KOPT-K1 (cell line): ENCODE results near the gene TNS1.

Source experiments
- H3K27ac ChIP-seq: fragments of 200-600 bp; sonication (generic); 2 replicates; pipeline ENCODE4 v1.5.1; 2016; ENCODE audit warnings: antibody characterized with exemption, mild to moderate bottlenecking, low read depth, low read length; ENCODE audit not compliant: poor library complexity, severe bottlenecking
- H3K36me3 ChIP-seq: fragments of 200-600 bp; sonication (generic); 2 replicates; pipeline ENCODE4 v1.5.1; 2017; ENCODE audit warnings: antibody characterized with exemption, mild to moderate bottlenecking, low read length, moderate library complexity; ENCODE audit not compliant: insufficient read depth
- H3K9me3 ChIP-seq: fragments of 200-600 bp; sonication (generic); 2 replicates; pipeline ENCODE4 v1.5.1; 2017; ENCODE audit warnings: antibody characterized with exemption, low read length, mild to moderate bottlenecking; ENCODE audit not compliant: insufficient read depth, poor library complexity, severe bottlenecking

Gene TNS1

GRCh38 chr2:217866457-217866856, 136.3 kb downstream of the TNS1 start:
- H3K27ac ChIP-seq = no peak overlapping the region
- no peaks in the 10 kb centered on the region for H3K9me3 ChIP-seq
- no peaks in the 10 kb centered on the region for H3K36me3 ChIP-seq

DNA sequence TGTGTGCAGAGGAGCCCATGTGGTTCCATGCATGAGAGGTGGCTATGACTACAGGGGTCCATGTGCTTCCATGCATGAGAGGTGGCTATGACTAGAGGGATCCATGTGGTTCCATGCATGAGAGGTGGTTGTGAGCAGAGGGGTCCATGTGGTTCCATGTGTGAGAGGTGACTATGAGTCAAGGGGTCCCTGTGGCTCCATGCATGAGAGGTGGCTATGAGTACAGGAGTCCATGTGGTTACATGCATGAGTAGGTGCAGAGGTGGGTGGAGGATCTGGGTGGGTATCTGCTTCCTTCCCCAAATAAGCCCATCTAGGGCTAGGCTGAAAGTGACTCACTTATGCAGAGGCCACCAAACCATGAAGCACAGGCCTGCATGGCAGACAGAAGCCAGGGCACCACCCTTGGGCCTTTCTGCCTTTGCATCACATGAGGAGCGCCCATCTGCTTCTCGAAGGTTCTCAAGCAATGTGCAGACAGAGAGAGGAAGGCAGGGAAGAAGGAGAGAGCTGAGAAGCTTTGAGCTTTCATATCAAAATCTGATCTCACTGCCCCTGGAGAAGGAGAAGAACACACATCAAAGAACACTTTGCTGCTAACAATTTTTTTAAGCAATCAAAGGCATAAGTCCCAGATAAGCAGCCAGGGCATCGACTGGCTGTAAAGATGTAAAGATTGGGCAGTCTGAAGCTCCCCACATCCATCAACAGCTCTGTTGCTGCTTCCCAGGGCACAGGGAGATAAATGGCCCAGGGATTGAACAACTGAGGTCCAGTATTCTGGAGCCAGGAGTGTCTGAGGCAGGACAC, 137.6 kb downstream of the TNS1 start:
- no peaks in the 10 kb centered on the region for H3K36me3 ChIP-seq
- H3K27ac ChIP-seq = no peak overlapping the region
- no peaks in the 10 kb centered on the region for H3K9me3 ChIP-seq

DNA sequence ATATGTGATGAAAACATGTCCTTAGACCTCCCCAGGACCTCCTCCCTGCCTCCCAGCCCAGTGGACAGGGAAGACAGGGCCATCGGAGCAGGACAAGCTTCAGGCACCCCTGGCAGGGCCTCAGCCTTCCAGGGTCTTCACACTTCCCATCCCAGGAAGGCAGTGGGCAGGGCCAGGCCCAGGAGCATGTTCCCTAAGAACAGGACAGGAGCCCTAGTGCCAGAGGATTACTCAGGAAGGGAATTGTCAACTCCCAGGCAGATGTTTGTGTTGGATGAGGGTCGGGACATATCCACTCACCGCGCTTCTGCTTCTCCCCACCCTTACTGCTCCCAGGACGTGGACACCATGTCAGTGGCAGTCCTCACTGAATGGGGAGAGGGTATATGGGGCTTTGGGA, 138.9 kb downstream of the TNS1 start:
- no peak overlapping the region for H3K27ac ChIP-seq
- no peaks in the 10 kb centered on the region for H3K36me3 ChIP-seq
- no peaks in the 10 kb centered on the region for H3K9me3 ChIP-seq

- Histone ChIP-seq H3K27ac (no peak overlapping the region), H3K9me3 (no peaks in the 10 kb centered on the region), H3K36me3 (no peaks in the 10 kb centered on the region)
Observed at GRCh38 chr2:217861334-217861877, 141.4 kb downstream of the TNS1 start.

DNA sequence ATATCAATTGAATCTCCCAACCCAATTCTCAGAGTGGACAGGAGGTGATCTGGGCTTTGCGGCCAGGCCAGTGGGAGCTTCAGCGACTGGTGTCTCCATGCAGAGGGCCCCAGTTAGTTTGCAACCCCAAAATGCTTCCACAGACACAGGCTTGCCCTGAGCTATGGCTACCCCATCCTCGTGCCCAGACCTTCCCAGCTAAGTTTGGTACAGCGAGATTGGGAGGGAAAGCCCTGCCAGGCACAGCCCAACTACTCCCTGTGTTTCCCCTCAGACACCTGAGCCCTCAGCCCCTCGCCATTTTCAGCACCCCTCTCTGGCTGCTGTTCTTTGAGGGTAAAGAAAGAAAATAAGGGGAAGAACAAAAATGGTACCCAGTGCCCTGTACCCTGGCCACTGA, 142.9 kb downstream of the TNS1 start:
- H3K36me3 ChIP-seq = no peaks in the 10 kb centered on the region
- H3K9me3 ChIP-seq = no peaks in the 10 kb centered on the region
- no peak overlapping the region for H3K27ac ChIP-seq

DNA sequence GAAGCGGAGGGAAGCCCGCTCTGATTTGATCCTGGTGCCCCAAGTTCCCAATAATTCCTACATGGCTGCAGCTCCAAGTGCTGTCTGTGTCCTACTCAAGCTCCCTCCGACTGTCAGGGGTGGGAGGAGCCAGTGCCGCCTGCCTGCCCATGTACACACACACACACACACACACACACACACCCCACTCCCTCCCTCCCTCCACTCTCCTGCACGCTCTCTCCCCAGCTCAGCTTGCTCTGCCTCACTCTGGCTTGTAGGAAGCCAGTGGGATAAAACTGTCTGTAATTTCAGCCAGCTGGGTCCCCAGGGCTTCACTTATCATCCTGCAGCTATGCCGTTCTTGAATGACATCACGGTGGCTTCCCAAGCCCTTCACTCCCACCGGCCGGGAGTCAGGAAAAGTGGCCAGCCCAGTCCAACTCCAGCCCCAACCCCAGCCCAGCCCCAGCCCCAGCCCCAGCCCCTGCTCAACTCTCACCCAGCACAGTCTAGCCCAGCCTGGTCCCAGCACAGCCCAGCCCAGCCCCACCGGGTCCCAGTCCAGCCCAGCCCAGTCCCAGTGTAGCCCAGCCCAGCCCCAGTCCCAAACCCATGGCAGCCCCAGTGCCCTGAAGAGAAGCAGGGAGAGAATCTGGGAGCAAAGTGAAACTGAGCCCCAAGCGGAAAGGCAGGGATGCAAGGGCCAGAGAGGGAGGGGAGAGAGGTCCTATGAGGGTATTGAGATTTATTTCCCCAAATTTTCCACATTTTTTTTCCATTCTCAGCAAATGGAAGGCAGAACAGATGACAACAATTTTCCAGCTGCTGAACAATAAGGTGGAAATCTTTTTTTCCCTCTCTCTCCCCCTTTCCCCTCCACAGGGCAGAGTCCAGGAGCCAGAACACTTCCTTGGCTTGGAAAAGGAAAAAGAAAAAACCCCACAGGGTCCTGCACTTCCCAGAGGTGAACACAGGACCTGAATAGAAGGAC, 144.0 kb downstream of the TNS1 start:
- Histone ChIP-seq H3K36me3 (no peaks in the 10 kb centered on the region), H3K27ac (no peak overlapping the region), H3K9me3 (no peaks in the 10 kb centered on the region)

DNA sequence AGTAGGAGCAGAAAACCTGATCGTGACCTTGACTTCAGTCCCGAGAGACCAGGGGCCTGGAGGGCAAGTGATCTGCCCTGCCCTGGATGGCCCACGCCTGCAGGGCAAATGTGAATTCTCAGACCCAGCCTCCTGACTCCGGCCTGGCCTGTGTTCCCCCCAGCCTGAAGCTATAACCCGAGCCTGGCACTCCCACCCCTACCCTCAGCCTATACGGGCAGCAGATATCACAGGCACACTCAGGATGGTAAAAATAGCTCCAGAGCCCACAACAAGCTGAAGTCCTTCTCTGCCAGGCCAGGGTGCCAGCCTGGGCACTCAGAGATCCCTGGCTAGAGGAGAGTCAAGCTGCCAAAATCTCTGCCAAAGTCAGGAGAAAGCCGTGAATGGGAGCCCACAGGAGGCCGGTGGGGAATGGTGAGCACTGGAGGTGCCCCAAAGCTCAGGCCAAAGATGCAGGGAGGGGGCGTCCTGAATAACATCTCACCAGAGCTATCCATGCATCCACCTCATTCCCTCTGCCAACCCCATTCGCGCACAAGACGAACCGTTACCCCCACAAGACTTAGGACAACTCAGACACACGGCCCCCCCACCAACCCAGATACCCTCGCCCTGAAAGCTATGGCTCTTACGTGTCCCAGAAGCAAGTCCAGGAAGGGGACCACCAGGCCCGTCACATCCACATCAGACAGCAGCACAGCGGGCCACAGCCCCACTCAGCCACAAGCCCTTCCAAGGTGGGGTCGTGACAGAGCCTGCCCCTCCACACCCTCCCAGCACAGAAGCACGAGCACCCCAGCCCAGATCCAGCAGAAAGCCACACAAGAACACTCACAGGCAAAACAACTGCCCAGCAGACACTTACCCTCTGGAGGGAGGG, 144.9 kb downstream of the TNS1 start:
- Histone ChIP-seq H3K9me3 (no peaks in the 10 kb centered on the region), H3K27ac (no peak overlapping the region), H3K36me3 (no peaks in the 10 kb centered on the region)

DNA sequence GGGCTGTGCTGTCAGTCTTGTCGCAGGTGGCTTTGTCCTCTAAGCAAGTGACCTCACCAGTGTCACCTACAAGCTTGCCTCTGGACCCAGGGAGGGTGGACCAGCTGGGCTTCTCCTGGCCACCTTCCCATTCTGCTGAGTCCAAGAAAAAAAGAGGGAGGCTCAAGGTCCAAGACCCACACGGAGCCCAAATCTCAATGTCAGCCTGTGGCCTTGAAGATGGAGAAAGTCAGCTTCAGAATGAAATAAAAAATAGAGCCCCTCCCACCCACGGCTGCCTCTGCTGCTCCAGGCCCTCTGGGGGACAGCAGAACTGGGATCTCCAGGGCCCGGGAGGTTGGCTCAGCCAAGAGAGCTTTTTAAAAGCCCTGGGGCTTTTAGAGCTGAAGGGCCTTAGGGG, 145.9 kb downstream of the TNS1 start:
- Histone ChIP-seq H3K36me3 (no peaks in the 10 kb centered on the region), H3K9me3 (no peaks in the 10 kb centered on the region), H3K27ac (no peak overlapping the region)

DNA sequence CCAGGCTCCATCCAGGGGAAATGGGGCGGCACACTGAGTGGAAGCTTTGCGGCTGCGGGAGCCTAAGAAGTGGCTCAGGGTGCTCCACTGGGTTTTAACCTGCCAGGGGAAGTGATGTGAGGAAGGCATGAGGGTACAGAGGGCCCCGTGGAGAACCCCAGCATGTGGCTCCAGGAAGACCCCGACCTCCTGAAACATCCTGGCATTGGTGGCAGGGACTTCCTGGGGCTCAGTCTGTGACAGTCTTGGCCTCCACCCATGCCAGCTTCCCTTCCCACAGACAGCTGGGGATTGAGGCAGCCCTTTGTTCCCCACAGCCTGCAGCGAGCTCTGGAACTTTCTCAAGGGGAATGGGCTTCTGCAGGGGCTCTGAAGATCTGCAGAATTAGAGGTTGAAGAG, 146.6 kb downstream of the TNS1 start:
- H3K9me3 ChIP-seq = no peaks in the 10 kb centered on the region
- H3K27ac ChIP-seq = no peak overlapping the region
- H3K36me3 ChIP-seq = no peaks in the 10 kb centered on the region

- H3K9me3 ChIP-seq = no peaks in the 10 kb centered on the region
- no peaks in the 10 kb centered on the region for H3K36me3 ChIP-seq
- no peak overlapping the region for H3K27ac ChIP-seq
Observed at GRCh38 chr2:217854684-217855420, 147.9 kb downstream of the TNS1 start.

- H3K9me3 ChIP-seq = no peaks in the 10 kb centered on the region
- H3K27ac ChIP-seq = no peak overlapping the region
- no peaks in the 10 kb centered on the region for H3K36me3 ChIP-seq
Observed at GRCh38 chr2:217853961-217854360, 148.8 kb downstream of the TNS1 start.

DNA sequence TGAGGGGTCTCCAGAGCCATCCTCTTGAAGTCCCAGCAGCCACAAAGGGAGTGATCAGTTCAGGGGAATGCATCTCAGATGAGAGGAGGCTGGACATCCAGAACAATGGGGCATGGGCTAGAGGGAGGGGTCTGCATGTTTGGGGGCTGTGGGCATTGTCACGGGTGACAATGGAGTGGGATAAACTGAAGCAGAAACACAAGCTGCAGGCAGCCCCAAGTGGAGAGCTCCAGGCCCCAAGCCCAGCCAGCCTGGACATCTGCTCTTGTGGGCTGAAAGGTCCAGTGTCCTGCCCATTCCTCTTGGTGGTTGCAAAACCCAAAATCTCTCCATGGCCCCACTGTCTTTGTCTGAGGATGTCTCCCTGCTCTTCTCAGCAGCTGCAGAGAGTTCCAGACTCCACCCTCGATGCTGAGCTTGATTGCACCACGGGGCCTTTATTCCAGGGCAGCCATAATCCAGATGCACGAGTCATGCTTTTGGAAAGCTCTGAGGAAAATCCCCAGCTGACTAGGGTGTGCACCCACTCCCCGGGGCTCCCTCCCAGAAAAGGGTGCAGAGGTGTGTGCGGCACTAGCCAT, 149.4 kb downstream of the TNS1 start:
- H3K9me3 ChIP-seq = no peaks in the 10 kb centered on the region
- H3K27ac ChIP-seq = no peak overlapping the region
- H3K36me3 ChIP-seq = no peaks in the 10 kb centered on the region

GRCh38 chr2:217852555-217853211, 150.1 kb downstream of the TNS1 start:
- Histone ChIP-seq H3K27ac (no peak overlapping the region), H3K36me3 (no peaks in the 10 kb centered on the region)

More at GRCh38 chr2:217852555-217853211, 150.1 kb downstream of the TNS1 start:
- no peaks in the 10 kb centered on the region for H3K9me3 ChIP-seq
